Fibroblast of pulmonary artery (primary cell): ENCODE measurements around the gene DNAJC21.

Experiments used
- DNase-seq: peaks from one replicate; pipeline ENCODE4 v3.0.0-alpha.2; 2010; ENCODE audit warnings: low read depth
- H3K4me3 ChIP-seq: replicated peaks from 2 replicates; pipeline ENCODE4 v1.5.1; 2011; ENCODE audit warnings: low read depth, mild to moderate bottlenecking, control low read depth, low read length, moderate library complexity
- CTCF ChIP-seq: IDR thresholded peaks from 2 replicates; pipeline ENCODE4 v1.5.1; 2011; ENCODE audit warnings: mild to moderate bottlenecking, control low read depth, low read length, inconsistent platforms; ENCODE audit errors: missing control alignments

Gene DNAJC21

GRCh38 chr5:34993951-34994350, 64.6 kb downstream of the DNAJC21 start:
- no peak for DNase-seq
- no peak overlapping the region for H3K4me3 ChIP-seq
- no peak for TF ChIP-seq CTCF

- H3K4me3 ChIP-seq, result no peak overlapping the region
- TF ChIP-seq CTCF, result no peak
- DNase-seq, result no peak
Measured at GRCh38 chr5:34996261-34996660, 66.9 kb downstream of the DNAJC21 start.

GRCh38 chr5:34998058-34998789, 68.9 kb downstream of the DNAJC21 start:
- TF ChIP-seq CTCF, result no peak
- DNase-seq, result peak; percentile 71

GRCh38 chr5:35001842-35002241, 72.5 kb downstream of the DNAJC21 start:
- no peak for DNase-seq
- TF ChIP-seq CTCF, result no peak
- H3K4me3 ChIP-seq, result no peak overlapping the region

More at GRCh38 chr5:34998058-34998789, 68.9 kb downstream of the DNAJC21 start:
- H3K4me3 ChIP-seq, result no peak overlapping the region

- TF ChIP-seq CTCF, result no peak
- H3K4me3 ChIP-seq, result no peak overlapping the region
- no peak for DNase-seq
Measured at GRCh38 chr5:35002459-35002858, 73.1 kb downstream of the DNAJC21 start.

- H3K4me3 ChIP-seq, result no peak overlapping the region
- DNase-seq, result peak; percentile 62
- TF ChIP-seq CTCF, result peak; percentile 96
Measured at GRCh38 chr5:35003018-35003957, 73.9 kb downstream of the DNAJC21 start.
